Hypothalamus (tissue), 51 donors: ENCODE measurements around the gene CYP1B1.
"Not testable (repeated sequence)": the region's sequence is repeated elsewhere in the genome, so short reads cannot be mapped to it uniquely, and the experiment has no call there.

ENCODE experiments used
- DNase-seq, 51 donors: peaks; one replicate each; lab custom pipeline; 2025; lab: John Stamatoyannopoulos, UW

CYP1B1 gene

DNA sequence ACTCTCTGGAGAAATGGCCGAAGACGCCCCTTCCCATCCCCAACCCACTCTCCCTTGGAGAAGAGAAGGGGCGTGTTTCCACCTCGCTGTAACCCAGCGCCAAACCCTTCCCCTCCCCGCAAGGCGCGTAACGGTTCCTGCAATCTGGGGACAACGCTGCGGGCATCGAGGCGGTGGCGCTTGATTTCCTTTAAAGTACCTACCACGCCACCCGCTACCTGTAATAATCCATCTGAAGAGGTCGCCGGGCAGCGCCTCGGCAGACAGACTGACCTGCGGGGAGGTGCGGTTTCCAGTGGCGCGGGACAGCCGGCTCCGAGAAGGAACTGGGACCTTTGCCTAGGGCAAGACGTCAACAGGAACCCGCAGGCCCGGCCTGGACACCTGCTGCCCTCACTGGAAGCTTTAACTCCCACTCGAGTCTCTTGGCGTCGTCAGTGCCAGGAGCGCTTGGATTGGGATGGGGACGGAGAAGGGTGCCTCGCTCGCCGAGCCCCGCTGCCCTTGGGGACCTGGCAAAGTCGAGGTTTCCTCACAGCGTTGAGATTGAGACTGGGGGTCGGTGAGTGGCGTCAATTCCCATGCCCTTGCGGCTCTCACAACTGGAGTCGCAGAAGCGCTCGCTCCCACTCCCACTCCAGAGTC, at the start of gene CYP1B1:
Gene CYP1B1 (minus strand): TSS at position 645 of the 645 bp plus-strand sequence. CDS start 763 bp downstream, outside the sequence.
- no peak for DNase-seq

DNA sequence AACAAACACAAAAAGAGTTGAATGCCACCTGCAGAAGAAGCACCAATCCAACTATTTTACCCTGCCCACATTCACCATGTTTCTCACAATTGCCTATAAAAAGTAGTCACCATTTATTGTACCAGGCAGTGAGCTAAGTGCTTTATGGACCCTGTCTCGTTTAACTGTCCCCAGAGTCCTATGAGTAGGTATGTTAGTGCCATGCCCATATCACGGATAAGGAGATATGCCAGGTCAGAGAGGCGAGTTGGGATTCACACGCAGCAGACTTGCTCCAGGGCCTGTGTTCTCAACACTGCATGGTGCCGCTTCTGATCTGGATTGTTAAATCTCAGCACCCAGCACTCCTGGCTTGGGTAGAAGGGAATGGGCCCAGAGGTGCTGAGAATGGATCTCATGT, 49.1 kb upstream of the CYP1B1 start:
- no peak for DNase-seq

DNA sequence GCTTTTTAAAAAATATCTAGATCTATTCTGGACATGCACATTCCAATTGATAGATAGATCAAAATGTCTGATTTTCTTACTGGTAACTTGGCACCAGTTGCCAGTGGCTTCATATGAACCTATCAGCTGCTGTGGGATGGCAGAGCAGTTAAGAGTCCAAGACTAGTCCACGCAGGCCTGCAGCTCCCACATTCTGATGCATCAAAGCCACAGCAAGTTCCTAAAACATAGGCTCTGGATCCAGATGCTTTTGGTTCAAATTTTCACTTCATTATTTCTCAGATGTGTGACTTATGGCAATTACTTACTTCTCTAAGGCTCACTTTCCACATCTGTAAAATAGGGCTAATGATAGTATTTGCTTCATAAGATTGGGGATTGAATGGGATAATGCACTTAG, 48.0 kb upstream of the CYP1B1 start:
- no peak for DNase-seq

DNA sequence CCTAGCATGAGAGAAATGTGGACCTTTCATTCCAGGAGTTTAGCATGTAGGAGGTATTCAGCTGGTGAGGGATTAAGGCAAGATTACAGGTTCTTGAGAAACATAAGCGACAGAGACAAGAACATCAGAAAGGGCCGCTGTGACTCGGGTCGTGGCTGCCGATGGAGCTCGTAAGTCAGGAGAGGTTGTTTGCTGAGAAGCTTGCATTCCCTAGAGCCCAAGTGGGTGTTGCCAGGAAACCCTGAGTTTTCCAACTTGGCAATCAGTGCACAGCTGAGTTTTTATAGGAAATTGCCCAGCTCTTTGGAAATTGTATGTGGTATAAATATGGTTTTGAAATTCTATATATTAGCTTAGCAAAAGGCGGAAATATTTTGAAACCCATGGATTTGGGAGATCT, 46.4 kb upstream of the CYP1B1 start:
- peak in 10 of 51 donors; percentile 8 to 20 (median 13) for DNase-seq

DNA sequence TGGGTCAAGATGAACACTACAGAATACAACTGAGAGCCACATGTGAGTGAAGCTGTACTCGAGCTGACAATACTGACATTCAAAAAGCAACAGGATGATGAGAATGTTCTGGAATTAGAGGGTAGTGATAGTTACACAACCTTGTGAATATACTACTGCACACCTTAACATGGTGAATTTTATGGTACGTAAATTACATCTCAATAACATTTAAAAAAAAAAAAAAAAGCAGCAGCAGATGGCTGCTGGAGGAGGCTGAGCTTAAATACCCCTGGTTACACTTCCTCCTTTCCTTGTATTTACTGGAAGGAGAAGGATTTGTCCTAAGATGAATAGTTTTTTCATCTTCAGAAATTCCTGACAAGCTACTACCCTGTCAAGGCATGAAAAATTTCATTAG, 45.5 kb upstream of the CYP1B1 start:
- DNase-seq, result no peak

DNA sequence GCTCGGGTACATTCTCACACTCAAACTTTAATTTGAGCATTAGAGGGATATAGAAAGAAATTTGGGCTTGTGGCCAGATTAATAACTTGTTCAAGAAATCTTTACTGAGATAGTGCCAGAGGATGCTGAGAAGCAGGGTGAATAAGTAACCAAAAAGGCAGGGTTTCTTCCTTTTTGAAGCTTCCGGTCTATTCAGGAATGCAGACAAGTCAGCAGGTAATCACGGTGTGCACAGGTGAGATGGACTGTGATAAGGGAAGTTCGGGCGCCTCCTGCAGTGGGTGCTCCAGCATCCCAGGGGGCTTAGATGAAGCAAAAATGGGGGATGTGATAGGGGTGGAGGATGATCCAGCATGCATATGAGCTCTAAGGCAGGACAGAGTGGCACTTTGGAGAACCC, 44.9 kb upstream of the CYP1B1 start:
- DNase-seq, result no peak

DNA sequence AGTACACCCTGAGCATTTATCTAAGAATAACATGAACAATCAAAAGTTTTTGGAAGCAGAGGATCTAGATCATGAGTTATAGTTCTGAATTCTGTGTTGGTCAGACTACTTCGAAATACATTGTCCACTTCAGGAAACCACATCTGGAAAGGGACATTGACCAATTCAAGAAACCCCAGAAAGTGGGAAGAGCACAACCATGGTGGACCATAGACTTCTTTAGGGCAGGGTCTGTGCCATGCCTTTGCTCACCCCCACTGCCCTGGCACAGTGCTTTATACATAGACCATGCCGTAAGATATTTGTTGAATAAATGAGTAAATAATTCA, 44.3 kb upstream of the CYP1B1 start:
- no peak for DNase-seq

DNA sequence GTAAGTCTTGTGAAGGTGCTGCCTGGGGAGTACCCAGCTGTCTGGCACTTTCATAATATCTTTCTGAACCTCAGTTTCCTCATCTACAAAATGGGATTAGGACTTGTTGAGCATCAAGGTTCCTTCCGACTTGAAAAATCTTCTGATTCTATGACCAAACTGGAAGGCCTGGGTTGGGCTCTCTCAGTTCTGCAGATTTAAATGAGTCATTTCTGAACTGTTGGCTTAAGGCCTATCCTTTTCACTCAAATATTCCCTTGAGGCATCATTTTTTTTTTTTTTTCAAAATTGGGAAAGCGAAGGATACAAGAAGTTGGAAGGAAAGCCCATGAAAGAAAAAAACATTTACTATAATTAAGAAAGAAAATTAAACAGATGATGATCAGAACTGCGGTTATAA, 40.8 kb upstream of the CYP1B1 start:
- no peak for DNase-seq

DNA sequence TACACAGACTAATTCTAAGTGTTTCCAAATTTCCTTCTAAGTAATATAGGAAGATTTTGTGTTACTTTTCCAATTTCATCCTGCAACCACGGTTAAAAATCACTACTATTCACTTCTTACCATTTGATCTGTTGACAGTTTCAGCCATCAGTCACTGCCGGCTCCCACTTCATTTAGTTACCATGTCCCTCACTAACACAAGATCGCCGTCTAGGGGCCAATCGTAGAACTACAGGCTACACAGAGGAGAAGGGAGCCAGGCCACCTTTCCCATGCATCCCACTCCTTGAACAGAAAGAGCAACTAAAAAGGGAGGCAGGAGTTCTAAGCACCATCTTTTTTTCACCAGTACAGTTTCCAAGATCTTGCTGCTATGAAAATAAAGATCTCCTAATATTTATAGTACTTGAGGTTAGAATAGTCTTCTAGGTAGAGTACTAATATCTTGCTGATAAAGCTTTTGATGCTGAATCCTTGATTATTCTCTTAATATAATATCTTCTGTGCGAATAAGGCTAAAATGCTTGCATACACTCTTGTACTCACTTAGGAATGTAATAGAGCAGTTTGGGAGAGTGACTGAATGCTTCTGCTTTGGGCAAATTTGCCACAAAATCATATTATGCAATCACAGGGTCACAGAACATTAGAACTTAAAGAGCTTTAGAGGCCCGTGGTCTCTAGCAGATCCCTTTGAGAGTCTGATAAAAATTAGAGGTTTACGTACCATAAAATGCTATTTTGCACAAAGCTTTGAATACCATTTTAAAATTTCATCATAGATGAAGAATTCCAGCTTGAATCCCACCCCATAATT, 39.5 kb upstream of the CYP1B1 start:
- DNase-seq, result peak in 26 of 51 donors; percentile 2 to 74 (median 20)

DNA sequence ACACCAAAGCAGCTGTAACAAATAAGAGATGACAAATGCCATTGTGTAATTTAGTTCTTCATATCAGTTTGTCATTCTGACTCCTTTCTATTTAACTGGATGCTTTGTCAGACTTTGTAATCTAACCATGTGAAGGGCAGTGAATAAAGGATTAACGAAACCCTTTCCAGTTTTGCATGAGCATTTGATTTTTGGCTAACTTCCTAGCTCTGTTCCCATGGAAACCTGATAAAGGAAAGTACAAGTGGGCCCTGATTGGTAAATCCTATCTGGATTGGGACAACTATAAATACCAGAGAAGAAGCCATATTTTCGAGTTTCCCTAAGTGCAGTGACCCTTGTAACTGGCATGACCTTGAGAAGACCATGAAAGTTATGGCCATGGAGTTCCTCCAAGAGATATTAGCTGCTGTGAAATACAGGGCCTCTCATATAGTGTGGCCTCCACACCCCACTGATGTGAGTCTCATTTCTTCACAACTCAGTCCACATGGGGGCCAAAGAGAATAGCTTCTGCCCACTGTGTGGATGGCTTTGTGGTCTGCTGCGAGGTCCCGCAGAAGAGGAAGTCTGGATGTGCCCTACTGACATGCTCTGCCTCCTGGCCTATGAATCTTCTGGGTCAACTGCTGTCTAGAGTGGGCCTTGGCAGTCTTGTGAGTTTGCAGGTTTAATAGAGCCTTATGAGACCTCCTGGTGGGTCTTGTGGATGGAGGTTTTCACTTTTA, 38.2 kb upstream of the CYP1B1 start:
- DNase-seq, result peak in 1 of 51 donors; percentile 15

DNA sequence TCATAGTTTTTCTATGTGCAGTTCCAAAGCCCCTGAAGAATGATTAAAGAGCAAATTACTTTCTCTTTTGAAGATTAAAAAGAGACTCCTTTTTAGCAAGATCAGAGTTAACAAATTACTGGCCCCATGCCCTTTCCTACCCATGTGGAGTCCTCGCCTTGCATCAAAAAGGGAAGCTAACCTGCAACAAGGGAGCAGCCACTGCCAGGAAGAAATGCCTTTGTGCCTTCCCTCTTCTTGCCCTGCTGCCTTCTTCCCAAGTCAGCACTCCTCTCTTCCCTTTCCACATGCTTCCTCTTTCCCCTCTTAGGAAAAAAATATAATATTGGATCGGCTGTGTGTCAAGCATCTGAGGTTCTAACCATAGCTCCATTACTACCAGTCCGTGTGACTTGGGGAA, 37.1 kb upstream of the CYP1B1 start:
- no peak for DNase-seq

DNA sequence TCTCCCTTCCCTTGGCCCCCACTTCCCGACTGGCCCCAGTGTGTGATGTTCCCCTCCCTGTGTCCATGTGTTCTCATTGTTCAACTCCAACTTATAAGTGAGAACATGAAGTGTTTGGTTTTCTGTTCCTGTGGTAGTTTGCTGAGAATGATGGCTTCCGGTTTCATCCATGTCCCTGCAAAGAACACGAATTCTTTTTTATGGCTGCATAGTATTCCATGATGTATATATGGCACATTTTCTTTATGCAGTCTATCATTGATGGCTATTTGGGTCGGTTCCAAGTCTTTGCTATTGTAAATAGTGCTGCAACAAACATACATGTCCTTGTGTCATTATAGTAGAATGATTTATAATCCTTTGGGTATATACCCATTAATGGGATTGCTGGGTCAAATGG, 35.4 kb upstream of the CYP1B1 start:
- DNase-seq, result not testable (repeated sequence)

DNA sequence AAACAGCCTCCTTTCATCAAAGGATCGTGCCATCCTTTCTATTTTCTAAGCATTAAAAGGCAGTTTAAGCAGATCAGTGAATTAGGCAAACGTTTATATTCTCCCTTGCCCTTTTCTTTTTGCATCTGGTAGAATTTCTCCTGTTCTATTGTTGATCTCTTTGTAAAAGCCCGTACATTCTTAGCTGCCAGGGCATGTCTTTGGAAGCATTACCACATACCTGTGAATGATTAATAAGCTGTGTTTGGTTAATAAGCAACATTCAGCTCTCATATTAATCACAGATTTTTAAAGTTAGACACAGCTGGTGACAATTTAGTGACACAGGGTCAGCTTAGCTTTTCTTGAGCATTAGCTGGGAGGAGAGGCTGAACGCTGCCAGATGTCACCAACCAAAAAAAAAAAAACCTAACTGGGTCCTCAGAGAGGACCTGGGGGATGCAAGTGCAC, 33.8 kb upstream of the CYP1B1 start:
- no peak for DNase-seq

DNA sequence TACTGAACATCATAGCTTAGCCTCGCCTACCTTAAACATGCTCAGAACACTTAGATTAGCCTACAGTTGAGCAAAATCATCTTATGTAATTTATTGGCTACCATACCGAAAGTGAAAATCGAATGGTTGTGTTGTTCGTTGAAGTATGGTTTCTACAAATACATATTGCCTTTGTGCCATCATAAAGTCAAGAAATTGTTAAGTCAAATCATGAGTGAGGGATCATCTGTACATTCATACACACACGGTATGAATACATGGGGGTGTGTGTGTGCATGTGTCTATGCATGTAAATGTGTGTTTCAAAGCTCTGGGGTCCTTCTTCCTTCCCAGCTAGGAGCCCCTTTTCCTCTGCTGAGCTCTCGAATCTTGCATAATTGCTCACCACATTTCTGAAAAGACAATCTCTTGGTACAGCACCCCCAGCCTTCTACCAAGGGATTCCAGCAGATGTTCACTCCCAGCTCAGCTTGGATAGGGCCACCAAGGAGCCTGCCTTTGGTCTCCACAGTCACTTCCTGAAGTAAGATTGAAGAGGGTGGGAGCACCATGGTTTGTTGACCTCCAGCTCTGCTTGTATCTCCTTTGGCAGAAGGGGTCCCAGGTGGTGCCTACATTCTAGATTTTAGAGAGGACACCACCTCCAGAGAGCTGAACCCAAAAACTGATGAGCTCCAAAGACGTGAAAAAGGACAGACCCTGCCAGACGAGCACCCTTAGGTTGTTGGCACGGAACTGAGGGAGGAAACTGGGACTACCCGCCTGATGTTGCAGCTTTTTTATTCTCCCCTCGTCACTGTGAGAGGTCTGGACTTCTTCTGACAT, 33.2 kb upstream of the CYP1B1 start:
- DNase-seq, result no peak

DNA sequence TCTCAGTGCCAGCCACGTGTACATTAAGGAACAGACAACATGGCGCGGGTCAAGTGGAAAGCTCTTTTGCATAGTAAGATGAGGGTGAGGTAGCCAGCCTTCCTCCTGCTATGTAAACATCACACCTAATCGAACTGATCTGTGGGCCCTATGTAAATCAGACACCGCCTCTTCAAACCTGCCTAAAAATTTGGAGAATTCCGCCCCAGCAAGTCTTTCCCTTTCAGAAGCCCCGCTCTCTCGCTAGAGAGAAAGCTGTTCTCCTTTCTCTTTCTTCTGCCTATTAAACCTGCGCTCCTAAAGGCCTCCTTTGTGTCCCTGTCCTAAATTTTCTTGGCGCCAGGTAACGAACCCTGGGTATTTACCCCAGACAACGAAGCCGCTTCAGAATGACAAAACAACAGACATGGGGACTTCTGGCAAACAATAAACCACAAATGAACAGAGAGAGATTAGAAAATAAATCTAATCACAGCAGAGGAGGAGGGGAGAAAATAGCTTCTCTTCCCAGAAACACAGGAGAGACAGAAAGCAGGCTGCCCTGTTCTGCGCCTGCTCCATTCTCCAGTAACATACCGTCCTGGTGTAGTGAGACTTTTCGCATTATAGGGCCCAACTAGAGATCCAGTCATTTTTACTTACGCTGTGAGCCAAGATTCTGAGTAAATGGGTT, 31.9 kb upstream of the CYP1B1 start:
- DNase-seq, result no peak

DNA sequence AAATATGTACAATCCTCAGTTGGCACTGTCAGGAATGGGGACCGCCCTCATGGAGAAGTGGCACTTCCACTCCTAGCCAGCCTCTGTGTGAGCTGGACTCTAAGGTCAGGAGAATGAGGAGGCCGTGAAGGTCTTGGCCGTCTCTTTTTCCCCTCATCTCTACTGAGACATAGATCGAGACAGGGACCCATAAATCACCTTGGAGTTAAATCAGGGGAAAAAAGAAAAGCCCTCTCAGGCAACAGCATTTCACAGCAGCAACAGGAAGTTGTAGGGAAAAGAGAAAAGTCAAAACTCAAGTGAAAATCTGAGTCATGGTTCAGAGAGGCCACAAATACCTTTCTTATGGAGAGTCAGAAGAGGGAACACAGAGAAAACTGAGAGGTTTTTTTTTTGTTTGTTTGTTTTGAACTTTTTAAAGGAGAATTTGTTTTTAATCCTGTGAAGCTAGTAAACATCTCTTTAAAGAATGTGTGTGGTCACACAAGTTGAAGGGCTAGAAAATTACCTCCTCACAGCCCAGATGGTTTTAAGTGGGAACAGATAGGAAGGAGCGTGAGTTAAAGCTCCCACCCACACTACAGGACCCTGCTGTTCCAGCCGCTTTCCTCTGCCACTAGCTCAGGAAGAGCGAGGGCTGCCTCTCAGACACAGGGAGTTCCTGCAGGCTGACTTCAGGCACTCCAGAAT, 30.6 kb upstream of the CYP1B1 start:
- no peak for DNase-seq

DNA sequence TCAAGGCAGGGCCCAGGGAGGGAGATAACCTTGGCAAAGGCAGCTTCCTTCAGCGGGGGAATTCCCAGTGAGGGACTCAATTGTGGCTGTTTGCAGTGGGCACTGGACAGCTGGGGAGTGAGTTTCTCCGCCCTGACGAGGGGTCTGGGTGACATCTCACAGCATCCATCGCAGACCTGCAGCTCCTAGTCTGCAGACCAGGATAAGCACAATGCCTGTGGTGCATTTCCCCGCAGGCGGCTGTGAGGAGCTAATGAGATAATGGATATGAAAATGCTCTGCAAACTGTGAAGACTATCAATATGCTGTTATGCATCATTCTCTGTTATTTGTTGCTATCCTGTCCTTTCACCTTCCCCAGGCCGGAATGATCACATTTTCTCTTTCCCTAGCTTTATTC, 30.0 kb upstream of the CYP1B1 start:
- DNase-seq, result no peak

DNA sequence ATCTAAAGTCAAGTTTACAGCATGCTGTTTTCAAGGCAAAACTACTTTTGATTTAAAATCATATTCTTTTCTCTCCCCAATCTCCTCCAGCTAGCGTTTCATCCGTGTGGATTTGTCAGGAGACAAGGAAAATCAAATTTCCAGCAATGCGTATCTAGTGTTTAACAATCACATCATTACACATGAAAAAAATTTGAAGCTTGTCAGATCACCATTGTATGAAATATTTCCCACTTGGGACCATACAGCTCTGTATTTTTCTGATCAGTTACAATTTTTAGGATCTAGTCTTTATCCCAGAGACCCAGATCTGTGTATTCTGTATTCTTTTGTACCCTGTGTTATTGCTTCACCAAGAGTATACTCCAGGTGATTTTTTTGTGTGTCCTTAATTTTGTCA, 28.6 kb upstream of the CYP1B1 start:
- DNase-seq, result no peak

DNA sequence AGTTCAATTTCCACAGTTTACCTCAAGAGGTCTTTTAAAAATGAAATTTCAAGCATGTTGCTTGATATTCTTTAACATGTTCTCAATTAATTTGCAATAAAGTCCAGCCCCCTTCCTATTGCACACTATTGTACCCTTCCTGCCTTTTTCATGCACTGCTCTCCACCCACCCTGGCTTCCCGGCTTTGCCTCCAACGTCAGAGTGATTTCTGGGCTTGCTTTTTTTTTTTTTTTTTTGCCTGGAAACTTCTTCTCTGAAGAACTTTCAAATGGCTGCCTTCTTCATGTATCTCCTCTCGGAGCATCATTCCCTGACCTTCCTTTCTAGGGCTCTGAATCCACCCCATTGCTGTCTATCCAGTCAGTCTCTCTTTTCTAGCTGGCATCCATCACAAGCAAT, 24.4 kb upstream of the CYP1B1 start:
- no peak for DNase-seq
